Muscle of back (tissue), 11 donors: Measurements from ENCODE around the gene TREML2. TPM values are rescaled to one million over a fixed set of nuclear protein-coding genes. Genes with fewer than 3 reads are reported as not detected.
"Not testable (repeated sequence)": the region's sequence is repeated elsewhere in the genome, so short reads cannot be mapped to it uniquely, and the experiment has no call there.

ENCODE experiments used
- DNase-seq, 3 donors: peaks; one replicate each; pipeline versions ENCODE4 v3.0.0 to v3.0.0-alpha.2; 2013
- polyA plus RNA-seq, 10 donors: library from polyadenylated mRNA; unstranded; fragments of 120-200 nt; gene quantifications; one replicate each; pipeline ENCODE4 v1.2.1, GENCODE V29; 2013; ENCODE audit not compliant: insufficient read length in 10 of 10

Gene TREML2
- polyA plus RNA-seq, 10 donors: 0.07 to 0.33 (median 0.15) TPM; not detected in 1

DNA sequence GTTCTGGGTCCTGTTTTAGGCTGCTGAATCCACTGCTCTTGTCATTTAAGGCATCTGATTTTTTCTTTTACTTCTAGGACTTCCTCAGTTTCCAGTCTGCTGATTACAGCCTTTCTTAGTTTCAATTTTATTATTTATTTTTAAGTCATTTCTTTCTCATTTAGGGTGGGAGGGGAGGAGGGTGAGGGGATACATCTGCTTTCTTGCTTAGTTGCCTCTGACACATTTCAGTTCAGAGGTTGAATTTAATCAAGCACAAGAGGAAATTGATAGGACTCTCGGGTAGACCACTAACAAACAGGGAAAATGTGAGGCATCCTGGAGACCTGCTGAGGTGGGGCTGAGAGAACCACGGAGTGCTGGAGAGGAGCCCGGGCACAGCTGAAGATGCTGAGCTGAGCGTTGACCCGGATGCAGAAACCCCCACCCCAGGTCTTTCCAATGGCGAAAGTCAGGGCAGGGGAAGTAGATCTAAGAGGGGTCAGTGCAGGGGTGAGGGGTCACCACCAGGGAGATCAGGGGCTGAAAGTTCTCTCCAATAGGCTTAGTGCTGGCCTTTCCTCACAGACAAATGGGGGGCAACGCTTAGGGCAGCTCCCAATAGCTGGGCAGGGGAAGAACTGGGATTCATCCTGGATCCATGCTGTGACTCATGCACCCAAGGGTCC is 7.6 kb upstream of the TREML2 start:
- no peak for DNase-seq

GRCh38 chr6:41204156-41204555 is 3.2 kb upstream of the TREML2 start:
- no peak for DNase-seq

- no peak for DNase-seq
Measured at GRCh38 chr6:41201764-41202173, 820 bp upstream of the TREML2 start.

DNA sequence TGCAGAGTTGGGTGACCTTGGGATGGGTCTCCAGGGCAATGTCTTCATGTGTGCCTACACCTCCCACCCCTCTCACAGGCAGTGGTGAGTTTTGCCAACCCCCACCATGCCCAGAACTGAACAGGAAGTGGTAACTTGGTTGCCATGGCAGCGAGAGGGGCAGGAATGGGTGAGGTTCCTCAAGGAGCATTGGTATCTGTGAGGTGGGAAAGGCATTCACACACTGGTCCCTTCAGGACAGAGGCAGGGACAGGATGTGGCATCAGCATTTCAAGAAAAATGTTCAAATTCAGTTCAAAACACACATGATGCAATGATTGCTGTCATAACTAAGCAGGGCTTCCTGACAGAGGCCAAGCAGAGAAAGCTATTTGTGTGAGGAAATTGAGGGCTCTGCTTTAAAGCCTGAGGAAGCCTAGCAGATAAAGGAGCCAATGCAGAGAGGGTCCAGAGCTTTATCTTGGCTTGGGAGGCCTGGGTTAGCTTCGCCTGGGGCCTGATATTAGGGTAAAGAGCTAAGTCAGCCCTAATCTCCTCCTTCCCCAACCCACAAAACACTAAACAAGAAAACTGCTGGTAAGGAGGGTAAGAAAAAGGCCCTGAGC is 551 bp downstream of the TREML2 start:
- peak in 1 of 3 donors; percentile 11 for DNase-seq

DNA sequence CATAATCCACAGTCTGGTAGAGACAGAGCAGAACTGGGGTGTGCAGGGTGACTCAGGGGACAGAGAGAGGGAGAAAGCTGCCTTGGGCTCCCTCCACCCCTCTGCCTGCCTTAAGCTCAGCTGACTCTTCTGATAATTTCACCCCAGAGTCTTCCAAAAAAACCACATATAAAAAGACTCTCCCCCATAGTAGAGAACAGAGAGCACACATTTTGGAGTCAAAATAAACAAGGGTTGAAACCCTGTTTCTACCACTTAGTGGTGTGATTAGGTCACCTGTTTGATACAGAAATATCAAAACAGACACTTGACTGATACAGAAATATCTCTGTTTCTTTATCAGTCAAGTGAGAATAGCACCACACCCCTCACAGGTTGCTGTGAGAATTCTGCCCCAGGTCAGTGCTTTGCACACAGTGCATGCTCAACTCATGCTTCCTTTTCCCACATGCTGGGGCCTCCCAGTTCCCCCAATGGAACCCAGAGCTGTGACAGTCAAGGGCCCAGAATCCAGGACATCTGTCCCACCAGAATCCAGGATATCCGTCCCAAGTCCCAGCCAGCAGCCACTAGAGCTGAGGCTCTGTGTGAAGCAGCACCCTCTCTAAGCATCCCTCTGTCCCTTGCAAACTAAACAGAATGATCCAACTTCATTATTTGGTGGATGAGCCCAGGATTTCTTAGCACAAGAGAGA is 1.2 kb downstream of the TREML2 start:
- no peak for DNase-seq

- DNase-seq: no peak
Measured at GRCh38 chr6:41197234-41197633, 3.7 kb downstream of the TREML2 start.

- no peak for DNase-seq
Measured at GRCh38 chr6:41194386-41194785, 6.6 kb downstream of the TREML2 start.

GRCh38 chr6:41193884-41194283 is 7.1 kb downstream of the TREML2 start:
- DNase-seq: no peak

DNA sequence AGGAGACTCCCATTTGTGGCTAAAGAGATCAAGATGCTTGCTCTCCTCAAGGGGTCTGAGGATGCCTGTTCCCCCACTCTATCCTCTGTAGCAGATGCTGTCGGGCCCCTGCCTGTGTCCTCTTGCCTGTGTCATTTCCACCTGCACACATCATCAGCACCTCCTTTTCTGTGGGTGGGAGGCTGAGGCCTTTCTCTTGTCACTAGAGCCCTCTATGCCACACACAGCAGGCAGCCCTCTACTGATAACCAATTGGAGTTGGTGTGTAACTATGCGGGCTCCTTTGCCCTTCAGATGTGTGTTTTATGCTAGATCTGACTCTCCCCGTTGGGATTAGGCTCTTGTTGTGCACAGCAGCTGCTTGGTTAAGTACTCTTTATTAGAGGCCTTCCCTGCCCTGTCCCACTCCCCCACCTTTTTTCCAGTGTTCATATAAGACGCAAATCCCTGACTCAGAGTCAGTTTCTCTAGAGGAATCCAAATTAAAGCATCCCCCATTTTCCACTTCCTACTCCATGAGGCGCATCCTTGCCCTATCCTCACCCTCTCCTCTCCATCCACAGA is 7.7 kb downstream of the TREML2 start:
- DNase-seq: no peak

DNA sequence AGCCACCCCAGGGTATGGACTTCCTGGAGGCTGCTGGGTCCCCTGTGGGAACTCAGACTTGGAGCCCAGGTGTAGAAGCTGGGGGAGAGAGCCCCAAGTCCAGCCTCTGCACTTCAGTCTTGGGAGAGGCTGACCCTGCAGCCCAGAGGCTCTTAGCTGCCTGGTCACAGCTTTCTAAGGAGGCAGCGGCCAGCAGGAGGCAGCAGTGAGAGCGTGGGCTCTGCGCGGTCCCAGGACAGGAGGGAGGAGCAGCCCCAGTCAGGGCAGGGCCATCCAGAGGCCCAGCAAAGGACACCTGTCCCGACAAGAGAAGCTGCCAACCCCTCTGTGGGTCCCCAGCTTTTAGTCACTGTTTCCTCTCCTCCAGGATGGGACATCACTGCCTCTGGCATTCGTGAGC is 9.4 kb downstream of the TREML2 start:
- peak in 1 of 3 donors; percentile 40 for DNase-seq

DNA sequence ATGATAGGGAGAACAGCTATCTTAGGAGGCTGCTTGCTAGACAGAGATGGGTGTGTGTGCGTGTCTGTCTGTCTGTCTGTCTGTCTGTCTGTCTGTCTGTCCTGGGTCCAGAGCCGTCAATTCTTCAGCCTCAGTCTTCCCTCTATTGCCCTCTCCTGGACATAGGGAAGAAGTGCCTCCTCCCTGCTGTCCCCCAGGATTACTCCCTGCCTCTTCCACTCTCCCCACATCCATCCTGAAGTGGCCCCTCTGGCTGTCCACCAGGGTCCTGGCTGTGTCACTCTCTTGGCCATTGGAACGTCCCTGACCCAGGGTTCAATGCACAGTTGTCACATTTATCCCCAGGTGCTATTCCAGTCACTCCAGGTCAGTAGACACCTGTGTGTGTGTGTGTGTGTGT is 10.2 kb downstream of the TREML2 start:
- no peak for DNase-seq

DNA sequence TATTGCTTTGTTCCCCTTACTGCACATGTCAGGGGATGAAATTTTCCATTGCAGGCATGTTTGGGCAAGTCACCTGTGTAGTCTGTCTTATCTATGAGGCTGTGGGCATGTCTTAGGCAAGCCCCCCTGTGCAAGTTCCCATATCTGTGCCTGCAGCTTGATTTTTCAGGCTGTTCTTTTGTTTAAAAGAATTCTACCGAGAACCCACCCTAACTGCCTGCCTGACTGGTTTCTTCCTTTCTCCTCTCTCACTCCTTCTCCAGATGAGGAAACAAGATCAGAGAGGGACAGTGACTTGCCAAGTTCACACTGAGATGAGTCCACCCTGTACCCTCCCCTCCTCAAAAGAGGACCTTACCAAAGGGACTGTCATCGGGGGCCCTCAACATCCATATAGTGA is 11.0 kb downstream of the TREML2 start:
- no peak for DNase-seq

GRCh38 chr6:41189046-41189445 is 11.9 kb downstream of the TREML2 start:
- DNase-seq: not testable (repeated sequence)

- DNase-seq: no peak
Measured at GRCh38 chr6:41187924-41188886, 12.7 kb downstream of the TREML2 start.

- DNase-seq: peak in 1 of 3 donors; percentile 32
Measured at GRCh38 chr6:41186031-41186562, 14.9 kb downstream of the TREML2 start.

GRCh38 chr6:41184761-41185160 is 16.2 kb downstream of the TREML2 start:
- DNase-seq: no peak

DNA sequence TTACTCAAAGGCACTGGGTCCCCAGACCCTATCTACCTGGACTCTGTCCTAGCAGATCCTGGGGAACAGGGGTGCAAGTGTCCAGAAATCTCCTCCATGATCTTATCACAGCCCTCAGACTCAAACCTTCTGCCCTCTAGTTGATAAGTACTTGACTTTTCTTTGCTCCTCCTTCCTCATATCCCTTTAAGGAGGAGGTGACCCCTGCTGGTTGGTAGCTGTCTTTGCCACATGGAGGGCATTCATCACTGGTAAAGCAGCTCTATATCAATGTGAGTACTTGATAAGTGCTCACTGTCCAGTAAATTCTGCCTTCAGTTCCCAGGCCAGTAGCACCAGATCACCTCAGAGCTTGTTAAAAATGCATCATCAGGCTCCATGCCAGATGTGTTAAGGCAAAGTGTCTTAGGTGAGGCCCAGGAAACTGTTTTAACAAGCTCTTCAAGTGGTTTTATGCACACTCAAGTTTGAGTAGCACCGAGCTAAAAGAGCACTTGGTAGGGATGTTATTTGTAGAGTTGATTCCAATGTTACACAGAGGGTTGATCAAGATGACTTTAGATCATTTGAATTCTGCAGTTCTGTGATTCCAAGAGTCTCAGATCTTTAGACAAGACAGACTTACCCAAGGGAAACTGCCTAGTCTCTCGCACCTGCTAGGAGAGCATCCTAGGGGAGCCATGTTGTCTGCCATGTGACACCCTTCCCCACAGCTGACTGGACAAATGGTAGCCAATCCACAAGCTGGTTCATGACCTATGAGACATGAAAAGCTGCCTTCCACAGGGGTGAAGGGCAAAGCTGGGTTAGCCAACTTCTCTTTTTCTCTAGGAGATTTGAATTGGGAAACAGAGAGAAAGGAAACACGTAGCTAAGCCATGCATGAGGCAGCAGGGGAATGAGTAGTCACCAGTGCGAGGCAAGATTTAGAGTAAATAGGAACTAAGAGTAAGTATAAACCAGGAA is 18.6 kb downstream of the TREML2 start:
- DNase-seq: peak in 1 of 3 donors; percentile 40

GRCh38 chr6:41181566-41181965 is 19.4 kb downstream of the TREML2 start:
- DNase-seq: no peak

DNA sequence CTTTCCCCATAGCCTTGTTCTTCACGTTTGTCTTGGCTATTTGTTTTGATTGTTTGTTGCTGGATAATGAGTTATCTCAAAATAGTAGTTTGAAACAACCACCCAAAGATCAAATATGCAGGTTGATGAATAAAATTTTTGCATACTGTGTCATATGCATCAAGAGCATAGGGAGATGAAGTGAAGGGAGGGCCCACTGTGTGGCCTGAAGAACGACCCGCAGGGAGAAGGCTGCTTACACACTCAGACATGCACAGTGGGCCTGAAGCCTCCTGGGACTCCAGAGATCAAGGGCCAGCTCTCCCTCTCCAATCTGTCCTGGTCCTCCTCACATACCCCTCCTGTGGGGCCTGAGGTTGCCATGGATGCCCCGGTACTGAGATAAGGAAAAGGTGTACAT is 21.8 kb downstream of the TREML2 start:
- DNase-seq: no peak

DNA sequence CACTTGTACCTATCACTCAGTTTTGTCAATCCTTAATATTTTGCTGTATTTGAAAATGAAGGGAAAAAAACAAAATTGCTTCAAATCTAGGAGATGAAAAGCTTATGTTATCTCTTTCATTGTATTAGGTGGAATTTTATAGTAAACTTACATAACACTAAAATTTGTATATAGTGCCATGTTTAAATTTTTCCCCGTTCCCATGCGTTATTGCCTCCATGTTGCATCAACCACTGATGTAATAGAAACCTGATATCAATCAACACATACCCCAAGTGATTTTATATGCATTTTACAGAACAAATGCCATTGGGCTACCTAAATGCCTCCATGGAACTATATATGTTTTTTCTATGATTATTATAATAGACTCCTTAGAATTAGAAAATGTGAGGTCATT is 23.3 kb downstream of the TREML2 start:
- DNase-seq: no peak
